H9 (cell line): ENCODE results near the gene NET1. TPM values are rescaled to one million over a fixed set of nuclear protein-coding genes. Genes with fewer than 3 reads are reported as not detected.

ENCODE experiments used
- DNase-seq: peaks from one replicate; pipeline ENCODE4 v3.0.0-alpha.2; 2017
- H2AFZ ChIP-seq: one replicate; pipeline ENCODE4 v1.6.1; 2013; ENCODE audit warnings: mild to moderate bottlenecking, low read length, control low read depth, moderate library complexity
- H2AK5ac ChIP-seq: 2 replicates; pipeline ENCODE4 v1.6.1; 2013; ENCODE audit warnings: low read length, control low read depth, mixed read lengths; ENCODE audit not compliant: insufficient read length
- H2BK120ac ChIP-seq: one replicate; pipeline ENCODE4 v1.6.1; 2013; ENCODE audit warnings: low read depth, mild to moderate bottlenecking, low read length, control low read depth, inconsistent platforms; ENCODE audit not compliant: poor library complexity, severe bottlenecking
- H2BK12ac ChIP-seq: 2 replicates; pipeline ENCODE4 v1.6.1; 2013; ENCODE audit warnings: low read length, control low read depth, mixed read lengths, low read depth; ENCODE audit not compliant: insufficient read length
- H2BK15ac ChIP-seq: 2 replicates; pipeline ENCODE4 v1.6.1; 2013; ENCODE audit warnings: low read depth, low read length, control low read depth
- H2BK20ac ChIP-seq: one replicate; pipeline ENCODE4 v1.6.1; 2013; ENCODE audit warnings: low read depth, mild to moderate bottlenecking, low read length, control low read depth, inconsistent platforms; ENCODE audit not compliant: poor library complexity, severe bottlenecking
- H2BK5ac ChIP-seq: 2 replicates; pipeline ENCODE4 v1.6.1; 2013; ENCODE audit warnings: low read length, control low read depth, mixed read lengths; ENCODE audit not compliant: insufficient read length
- H3K14ac ChIP-seq: 2 replicates; pipeline ENCODE4 v1.6.1; 2013; ENCODE audit warnings: low read length, control low read depth; ENCODE audit not compliant: insufficient read depth
- H3K18ac ChIP-seq: 2 replicates; pipeline ENCODE4 v1.6.1; 2013; ENCODE audit warnings: low read depth, mild to moderate bottlenecking, mixed read lengths, low read length, control low read depth; ENCODE audit not compliant: insufficient read length
- H3K23ac ChIP-seq: 2 replicates; pipeline ENCODE4 v1.6.1; 2013; ENCODE audit warnings: low read length, control low read depth, mixed read lengths, low read depth; ENCODE audit not compliant: insufficient read length
- H3K23me2 ChIP-seq: 2 replicates; pipeline ENCODE4 v1.6.1; 2013; ENCODE audit warnings: low read depth, mild to moderate bottlenecking, mixed read lengths, low read length, control low read depth; ENCODE audit not compliant: insufficient read length, poor library complexity, severe bottlenecking
- H3K27ac ChIP-seq: 2 replicates; pipeline ENCODE4 v1.5.1; 2013; ENCODE audit warnings: low read length, control low read depth, mixed read lengths, low read depth; ENCODE audit not compliant: insufficient read length
- H3K27me3 ChIP-seq: 2 replicates; pipeline ENCODE4 v1.6.1; 2013; ENCODE audit warnings: low read length, control low read depth, inconsistent platforms; ENCODE audit not compliant: insufficient read depth
- H3K4ac ChIP-seq: 2 replicates; pipeline ENCODE4 v1.6.1; 2013; ENCODE audit warnings: low read depth, mild to moderate bottlenecking, control low read depth, inconsistent platforms, low read length, moderate library complexity
- H3K4me1 ChIP-seq: 2 replicates; pipeline ENCODE4 v1.6.1; 2013; ENCODE audit warnings: low read length, control low read depth, inconsistent platforms; ENCODE audit not compliant: insufficient read depth
- H3K4me2 ChIP-seq: 2 replicates; pipeline ENCODE4 v1.6.1; 2013; ENCODE audit warnings: low read length, control low read depth, mixed read lengths; ENCODE audit not compliant: insufficient read length, insufficient read depth
- H3K56ac ChIP-seq: 2 replicates; pipeline ENCODE4 v1.6.1; 2013; ENCODE audit warnings: low read depth, mild to moderate bottlenecking, mixed read lengths, low read length, control low read depth; ENCODE audit not compliant: insufficient read length
- H3K79me1 ChIP-seq: 2 replicates; pipeline ENCODE4 v1.6.1; 2013; ENCODE audit warnings: low read depth, mild to moderate bottlenecking, moderate library complexity, low read length, control low read depth, inconsistent platforms; ENCODE audit not compliant: insufficient read depth, poor library complexity, severe bottlenecking
- H3K79me2 ChIP-seq: 2 replicates; pipeline ENCODE4 v1.6.1; 2013; ENCODE audit warnings: low read length, control low read depth, inconsistent platforms; ENCODE audit not compliant: insufficient read depth
- H3K9ac ChIP-seq: 2 replicates; pipeline ENCODE4 v1.6.1; 2013; ENCODE audit warnings: low read length, control low read depth, mixed read lengths; ENCODE audit not compliant: insufficient read length; ENCODE audit errors: extremely low read depth
- H3K9me3 ChIP-seq: one replicate; pipeline ENCODE4 v1.6.1; 2013; ENCODE audit warnings: low read depth, low read length, inconsistent platforms; ENCODE audit not compliant: control insufficient read depth
- H3T11ph ChIP-seq: one replicate; pipeline ENCODE4 v1.6.1; 2013; ENCODE audit warnings: mild to moderate bottlenecking, low read length, control low read depth, inconsistent platforms
- H4K20me1 ChIP-seq: one replicate; pipeline ENCODE4 v1.6.1; 2013; ENCODE audit not compliant: control insufficient read depth, insufficient read length, insufficient read depth
- H4K5ac ChIP-seq: 2 replicates; pipeline ENCODE4 v1.6.1; 2013; ENCODE audit warnings: low read depth, mild to moderate bottlenecking, mixed read lengths, low read length, control low read depth; ENCODE audit not compliant: insufficient read length
- H4K8ac ChIP-seq: replicated peaks from 2 replicates; pipeline ENCODE4 v1.6.1; 2013; ENCODE audit warnings: low read length, control low read depth, mixed read lengths, low read depth; ENCODE audit not compliant: insufficient read length
- H4K91ac ChIP-seq: 2 replicates; pipeline ENCODE4 v1.6.1; 2013; ENCODE audit warnings: low read depth, mild to moderate bottlenecking, moderate library complexity, mixed read lengths, low read length, control low read depth; ENCODE audit not compliant: insufficient read length
- H3K27ac Mint-ChIP-seq, 3 experiments: 2 replicates in 2 of 3; 3 replicates in 1 of 3; pipeline ENCODE4 v1.8.0; 2020 to 2021; ENCODE audit warnings: mixed read lengths in 3 of 3, mild to moderate bottlenecking in 1 of 3, moderate library complexity in 1 of 3
- H3K27me3 Mint-ChIP-seq: 2 replicates; pipeline ENCODE4 v1.8.0; 2021; ENCODE audit warnings: low read depth, mild to moderate bottlenecking, moderate library complexity, mixed read lengths
- H3K36me3 Mint-ChIP-seq, 3 experiments: 2 replicates in 2 of 3; 3 replicates in 1 of 3; pipeline ENCODE4 v1.8.0; 2020 to 2021; ENCODE audit warnings: low read depth in 3 of 3, mixed read lengths in 3 of 3; ENCODE audit not compliant: insufficient read depth in 1 of 3
- H3K4me1 Mint-ChIP-seq, 2 experiments: 2 replicates each; pipeline ENCODE4 v1.8.0; 2020; ENCODE audit warnings: mixed read lengths in 2 of 2
- H3K4me3 Mint-ChIP-seq, 2 experiments: 2 replicates in 1 of 2; 3 replicates in 1 of 2; pipeline ENCODE4 v1.8.0; 2020 to 2021; ENCODE audit warnings: mild to moderate bottlenecking in 2 of 2, mixed read lengths in 2 of 2, moderate library complexity in 1 of 2
- H3K9me3 Mint-ChIP-seq, 2 experiments: 2 replicates in 1 of 2; 3 replicates in 1 of 2; pipeline ENCODE4 v1.8.0; 2020; ENCODE audit warnings: mild to moderate bottlenecking in 2 of 2, mixed read lengths in 2 of 2, moderate library complexity in 1 of 2
- CTCF ChIP-seq: fragments of 200-600 bp; sonication (generic); conservative IDR thresholded peaks from 3 replicates; pipeline ENCODE4 v1.8.0; 2021; ENCODE audit warnings: antibody characterized with exemption, mild to moderate bottlenecking
- WGBS: extraction: QIAGEN DNeasy Blood & Tissue Kit; methylation state at CpG from one replicate; pipeline ENCODE4 v1.1.7; 2013; ENCODE audit warnings: missing lambda C conversion rate, low lambda C conversion rate, mixed read lengths; ENCODE audit not compliant: insufficient read length; ENCODE audit errors: extremely low coverage; 5-methylcytosine and 5-hydroxymethylcytosine counted together
- total RNA-seq: library from RNA; stranded (reverse); gene quantifications from 2 replicates; pipeline ENCODE4 v1.2.1, GENCODE V29; 2021

Gene NET1
- total RNA-seq, 1 experiment from 2014 or later: 50.6 TPM

GRCh38 chr10:5423771-5424170 lies 11.4 kb downstream of the NET1 start:
- H2AK5ac ChIP-seq: no peak overlapping the region
- H2BK15ac ChIP-seq: no peak overlapping the region
- H3K23me2 ChIP-seq: no peaks in the 10 kb centered on the region
- H3K9me3 Mint-ChIP-seq: peaks cover 0 to 6% of the 10 kb centered on the region in 2 experiments; a peak in 2 of 5 replicates
- no peak overlapping the region for H2BK120ac ChIP-seq
- DNase-seq: no peak
- peaks cover 30 to 32% of the 10 kb centered on the region in 2 experiments for H3K4me1 Mint-ChIP-seq
- no peak overlapping the region for H3K4me2 ChIP-seq
- no peaks in the 10 kb centered on the region for H3K27me3 ChIP-seq
- no peak overlapping the region for H4K8ac ChIP-seq
- no peak overlapping the region for H2BK12ac ChIP-seq
- H3K79me1 ChIP-seq: peaks cover 11% of the 10 kb centered on the region
- no peak overlapping the region for H3T11ph ChIP-seq
- H3K18ac ChIP-seq: no peak overlapping the region
- no peak overlapping the region for H3K9ac ChIP-seq
- no peak overlapping the region for H3K23ac ChIP-seq
- no peak overlapping the region for H3K56ac ChIP-seq
- H3K14ac ChIP-seq: no peak overlapping the region
- H3K36me3 Mint-ChIP-seq: peaks cover 9 to 21% (median 9%) of the 10 kb centered on the region in 3 experiments; a peak in 6 of 7 replicates
- H3K27ac ChIP-seq: no peak overlapping the region
- H3K9me3 ChIP-seq: no peaks in the 10 kb centered on the region
- H3K4me1 ChIP-seq: peaks cover 2% of the 10 kb centered on the region; the same call in 1 of the 2 replicates
- H2AFZ ChIP-seq: no peak overlapping the region
- no peak overlapping the region for H2BK5ac ChIP-seq
- H3K27me3 Mint-ChIP-seq: no peaks in the 10 kb centered on the region
- no peak overlapping the region for H3K27ac Mint-ChIP-seq
- H3K79me2 ChIP-seq: peaks cover 14% of the 10 kb centered on the region
- no peak overlapping the region for H4K5ac ChIP-seq
- no peak overlapping the region for H3K4me3 Mint-ChIP-seq
- no peak overlapping the region for H2BK20ac ChIP-seq
- H4K91ac ChIP-seq: no peak overlapping the region
- no peak for TF ChIP-seq CTCF
- no peak overlapping the region for H3K4ac ChIP-seq
- WGBS: no CpG with 5 or more reads among the region's 2 CpGs
- no peaks in the 10 kb centered on the region for H4K20me1 ChIP-seq
